PC-3 (cell line): Measurements from ENCODE around the gene AUTS2. TPM values are rescaled to one million over a fixed set of nuclear protein-coding genes. Genes with fewer than 3 reads are reported as not detected.

ENCODE experiments used
- ATAC-seq: fragments of 200-7000 bp; cut with Tn5 transposase; 2 replicates; pipeline ENCODE4 v1.9.1; 2020; ENCODE audit warnings: mild to moderate bottlenecking, moderate library complexity
- BruUV-seq: library from RNA; stranded (reverse); fragments of 400-500 nt; replicated peaks from 2 replicates; lab custom pipeline; 2021; lab: Mats Ljungman, UMichigan
- CTCF ChIA-PET: fragments of 300-600 bp; sonication (Branson Sonifier 250); formaldehyde crosslinking; loops from one replicate; lab custom pipeline; 2022; ENCODE audit warnings: antibody characterized with exemption; lab: Charles Lee
- POLR2A ChIA-PET: fragments of 300-600 bp; sonication (Branson Sonifier 250); formaldehyde crosslinking; loops from one replicate; lab custom pipeline; 2022; ENCODE audit warnings: antibody characterized with exemption; ENCODE audit not compliant: unreplicated experiment; lab: Charles Lee
- DNase-seq: peaks from one replicate; pipeline ENCODE4 v3.0.0-alpha.2; 2015
- H2AFZ ChIP-seq: fragments of 300-600 bp; sonication (generic); 2 replicates; pipeline ENCODE4 v1.6.0; 2016; ENCODE audit warnings: antibody characterized with exemption, low read length
- H3F3A ChIP-seq: fragments of 300-600 bp; sonication (generic); one replicate; pipeline ENCODE4 v1.6.0; 2017; ENCODE audit warnings: antibody characterized with exemption, low read length, control low read depth, mild to moderate bottlenecking; ENCODE audit not compliant: unreplicated experiment
- H3K27ac ChIP-seq: fragments of 300-600 bp; sonication (generic); 2 replicates; pipeline ENCODE4 v1.5.1; 2016; ENCODE audit warnings: mild to moderate bottlenecking, low read length
- H3K27me3 ChIP-seq: fragments of 300-600 bp; sonication (generic); 2 replicates; pipeline ENCODE4 v1.6.1; 2016; ENCODE audit warnings: low read length, mixed read lengths
- H3K36me3 ChIP-seq: fragments of 300-600 bp; sonication (generic); 2 replicates; pipeline ENCODE4 v1.6.1; 2016; ENCODE audit warnings: low read depth, mixed run types, low read length, mixed read lengths
- H3K4me1 ChIP-seq: fragments of 300-600 bp; sonication (generic); 2 replicates; pipeline ENCODE4 v1.5.1; 2016; ENCODE audit warnings: low read length; ENCODE audit not compliant: insufficient read depth
- H3K4me2 ChIP-seq: fragments of 300-600 bp; sonication (generic); 2 replicates; pipeline ENCODE4 v1.6.0; 2016; ENCODE audit warnings: low read length
- H3K4me3 ChIP-seq: fragments of 300-600 bp; sonication (generic); 2 replicates; pipeline ENCODE4 v1.5.1; 2016; ENCODE audit warnings: mild to moderate bottlenecking, low read length, mixed read lengths
- H3K79me2 ChIP-seq: fragments of 300-600 bp; sonication (generic); 2 replicates; pipeline ENCODE4 v1.6.1; 2017; ENCODE audit warnings: low read length, mixed read lengths
- H3K9ac ChIP-seq: fragments of 300-600 bp; sonication (generic); 2 replicates; pipeline ENCODE4 v1.6.0; 2016; ENCODE audit warnings: mild to moderate bottlenecking, low read length
- H3K9me2 ChIP-seq: fragments of 300-600 bp; sonication (generic); replicated peaks from 2 replicates; pipeline ENCODE4 v1.6.1; 2016; ENCODE audit warnings: mixed run types, low read length, mixed read lengths
- H3K9me3 ChIP-seq: fragments of 300-600 bp; sonication (generic); 2 replicates; pipeline ENCODE4 v1.6.1; 2016; ENCODE audit warnings: low read length, mixed read lengths
- H4K20me1 ChIP-seq: fragments of 300-600 bp; sonication (generic); 2 replicates; pipeline ENCODE4 v1.6.1; 2016; ENCODE audit warnings: low read length, mixed read lengths
- EZH2 ChIP-seq: fragments of 300-600 bp; sonication (generic); IDR thresholded peaks from one replicate; pipeline ENCODE4 v1.6.1; 2017; ENCODE audit warnings: antibody characterized with exemption, mild to moderate bottlenecking, low read length; ENCODE audit not compliant: unreplicated experiment
- EZH2phosphoT487 ChIP-seq: fragments of 300-600 bp; sonication (generic); IDR thresholded peaks from 2 replicates; pipeline ENCODE4 v1.6.1; 2018; ENCODE audit warnings: mild to moderate bottlenecking, antibody characterized with exemption, low read length, borderline replicate concordance
- intact Hi-C: fragments of 100-400 bp; cut with micrococcal nuclease; formaldehyde crosslinking; loops from 2 replicates; pipeline ENCODE4 v1.9.0; 2023
- total RNA-seq: library from RNA; depleted of rRNA; stranded (reverse); fragments of >200 nt; gene quantifications from 2 replicates; pipeline ENCODE4 v1.2.3, GENCODE V29; 2014
- TF ChIP-seq, protein P1 (sequence below): fragments of 300-600 bp; sonication (generic); conservative IDR thresholded peaks from 2 replicates; pipeline ENCODE4 v1.5.1; 2017; ENCODE audit warnings: antibody characterized with exemption, low read depth, mild to moderate bottlenecking, low read length

The AUTS2 gene
- total RNA-seq, 1 experiment from 2014 or later = not detected

DNA sequence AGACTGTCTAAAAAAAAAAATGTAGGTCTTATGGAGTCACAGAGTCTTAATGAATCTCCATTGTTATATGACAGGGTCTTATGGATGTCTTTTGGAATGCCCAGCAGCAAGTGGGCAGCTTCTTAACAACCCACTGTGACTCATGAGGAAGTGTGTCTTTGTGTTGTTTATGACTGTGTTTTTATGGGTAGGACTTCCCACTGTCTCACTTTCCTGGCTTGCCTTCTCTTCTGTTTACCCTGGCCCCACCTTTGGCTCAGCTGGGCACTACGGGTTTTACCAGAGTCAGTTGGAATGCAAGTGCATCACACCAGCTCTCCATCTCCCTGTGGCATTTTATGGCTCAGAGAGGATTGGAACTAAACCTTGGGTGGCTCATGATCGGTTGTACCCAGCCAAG, 580.5 kb downstream of the AUTS2 start:
- no TSS peak for BruUV-seq
- Histone ChIP-seq H3K4me1 (no peaks in the 10 kb centered on the region), H3K9me3 (no peaks in the 10 kb centered on the region), H3K36me3 (no peaks in the 10 kb centered on the region), H3F3A (no peaks in the 10 kb centered on the region), H3K4me3 (no peak overlapping the region), H3K4me2 (no peak overlapping the region), H2AFZ (no peak overlapping the region), H3K27ac (no peak overlapping the region), H3K27me3 (no peaks in the 10 kb centered on the region), H4K20me1 (no peaks in the 10 kb centered on the region), H3K79me2 (no peaks in the 10 kb centered on the region), H3K9me2 (no peaks in the 10 kb centered on the region), H3K9ac (no peak overlapping the region)
- CTCF ChIA-PET = no interaction called here
- TF ChIP-seq EZH2 (no peak), EZH2phosphoT487 (no peak)
- TF ChIP-seq, protein P1, sequence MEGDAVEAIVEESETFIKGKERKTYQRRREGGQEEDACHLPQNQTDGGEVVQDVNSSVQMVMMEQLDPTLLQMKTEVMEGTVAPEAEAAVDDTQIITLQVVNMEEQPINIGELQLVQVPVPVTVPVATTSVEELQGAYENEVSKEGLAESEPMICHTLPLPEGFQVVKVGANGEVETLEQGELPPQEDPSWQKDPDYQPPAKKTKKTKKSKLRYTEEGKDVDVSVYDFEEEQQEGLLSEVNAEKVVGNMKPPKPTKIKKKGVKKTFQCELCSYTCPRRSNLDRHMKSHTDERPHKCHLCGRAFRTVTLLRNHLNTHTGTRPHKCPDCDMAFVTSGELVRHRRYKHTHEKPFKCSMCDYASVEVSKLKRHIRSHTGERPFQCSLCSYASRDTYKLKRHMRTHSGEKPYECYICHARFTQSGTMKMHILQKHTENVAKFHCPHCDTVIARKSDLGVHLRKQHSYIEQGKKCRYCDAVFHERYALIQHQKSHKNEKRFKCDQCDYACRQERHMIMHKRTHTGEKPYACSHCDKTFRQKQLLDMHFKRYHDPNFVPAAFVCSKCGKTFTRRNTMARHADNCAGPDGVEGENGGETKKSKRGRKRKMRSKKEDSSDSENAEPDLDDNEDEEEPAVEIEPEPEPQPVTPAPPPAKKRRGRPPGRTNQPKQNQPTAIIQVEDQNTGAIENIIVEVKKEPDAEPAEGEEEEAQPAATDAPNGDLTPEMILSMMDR = no peak
- intact Hi-C loops = no loop called here
- ATAC-seq (peak; percentile 33), DNase-seq (peak; percentile 6)
- POLR2A ChIA-PET = no interaction called here

DNA sequence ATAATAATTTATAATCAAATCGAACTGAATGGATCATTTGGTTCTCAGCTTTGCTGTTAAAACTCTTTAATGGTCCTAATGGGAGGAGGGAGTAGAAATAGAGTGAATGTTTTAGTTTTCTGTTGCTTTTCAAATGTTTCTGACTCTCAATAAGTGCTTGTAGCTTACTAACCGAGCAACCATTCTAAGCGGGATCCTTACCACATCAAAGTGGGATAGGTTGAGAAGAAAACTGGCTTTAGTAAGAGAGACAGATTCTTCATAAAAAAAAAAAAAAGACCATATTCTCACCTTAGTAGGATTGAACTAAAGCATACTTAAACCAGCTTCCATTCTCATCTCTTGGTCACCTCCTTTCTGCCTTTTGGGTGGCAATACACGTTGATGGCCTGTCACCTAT, 584.2 kb downstream of the AUTS2 start:
- intact Hi-C loops = no loop called here
- Histone ChIP-seq H3K27me3 (no peaks in the 10 kb centered on the region), H3K4me3 (no peak overlapping the region), H3K4me1 (no peaks in the 10 kb centered on the region), H4K20me1 (no peaks in the 10 kb centered on the region), H3K4me2 (no peak overlapping the region), H3K36me3 (no peaks in the 10 kb centered on the region), H3K9me2 (no peaks in the 10 kb centered on the region), H3K79me2 (no peaks in the 10 kb centered on the region), H3K9ac (no peak overlapping the region), H3F3A (no peaks in the 10 kb centered on the region), H3K27ac (no peak overlapping the region), H3K9me3 (no peaks in the 10 kb centered on the region), H2AFZ (no peak overlapping the region)
- ATAC-seq = no peak
- POLR2A ChIA-PET = no interaction called here
- no peak for DNase-seq
- TF ChIP-seq EZH2phosphoT487 (no peak), EZH2 (no peak)
- TF ChIP-seq, protein P1 = no peak
- CTCF ChIA-PET = no interaction called here
- no TSS peak for BruUV-seq

GRCh38 chr7:70183278-70183677, 585.0 kb downstream of the AUTS2 start:
- CTCF ChIA-PET = no interaction called here

More at GRCh38 chr7:70183278-70183677, 585.0 kb downstream of the AUTS2 start:
- H3K27ac ChIP-seq = no peak overlapping the region
- H3K4me1 ChIP-seq = no peaks in the 10 kb centered on the region
- H3F3A ChIP-seq = no peaks in the 10 kb centered on the region
- H2AFZ ChIP-seq = no peak overlapping the region
- no peaks in the 10 kb centered on the region for H4K20me1 ChIP-seq
- H3K36me3 ChIP-seq = no peaks in the 10 kb centered on the region
- no peak overlapping the region for H3K9ac ChIP-seq
- H3K4me3 ChIP-seq = no peak overlapping the region
- intact Hi-C loops = no loop called here
- no peak for DNase-seq
- no peak for ATAC-seq
- POLR2A ChIA-PET = no interaction called here
- TF ChIP-seq, protein P1 = no peak
- TF ChIP-seq EZH2phosphoT487 = no peak
- TF ChIP-seq EZH2 = no peak
- no peak overlapping the region for H3K4me2 ChIP-seq
- no TSS peak for BruUV-seq
- H3K9me2 ChIP-seq = no peaks in the 10 kb centered on the region
- H3K79me2 ChIP-seq = no peaks in the 10 kb centered on the region
- H3K9me3 ChIP-seq = no peaks in the 10 kb centered on the region
- no peaks in the 10 kb centered on the region for H3K27me3 ChIP-seq
